Activated CD8-positive, alpha-beta memory T cell treated with anti-CD3 and anti-CD28 coated beads, Interleukin-2, amount 50 U/mL, for 24 hours (primary cell): Measurements from ENCODE around the gene NTRK2.

ENCODE experiments used
- DNase-seq: peaks from one replicate; pipeline ENCODE4 v3.0.0-alpha.2; 2020; ENCODE audit errors: extremely low read depth

The NTRK2 gene

GRCh38 chr9:84974855-84975254 lies 305.3 kb downstream of the NTRK2 start:
- no peak for DNase-seq

DNA sequence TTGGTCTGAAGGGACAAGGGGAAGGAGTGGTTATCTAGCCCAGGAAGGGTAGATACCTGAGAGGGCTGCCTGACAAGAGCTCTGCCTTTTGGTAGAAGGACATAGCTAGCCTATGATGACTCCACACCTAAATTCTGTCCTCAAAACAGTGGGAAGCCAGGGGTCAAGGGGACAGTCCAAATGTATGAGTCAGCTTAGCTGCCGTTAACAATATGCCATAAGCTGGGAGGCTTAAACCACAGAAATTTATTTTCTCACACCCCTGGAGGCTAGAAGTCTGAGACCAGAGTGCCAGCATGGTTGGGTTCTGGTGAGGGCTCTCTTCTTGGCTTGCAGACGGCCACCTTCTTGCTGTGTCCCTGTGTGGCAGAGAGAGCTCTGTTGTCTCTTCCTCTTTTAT lies 306.4 kb downstream of the NTRK2 start:
- no peak for DNase-seq

- no peak for DNase-seq
These were observed 309.1 kb downstream of the NTRK2 start for GRCh38 chr9:84978661-84979060.

- DNase-seq = no peak
These were observed 314.2 kb downstream of the NTRK2 start for GRCh38 chr9:84983749-84984148.

- no peak for DNase-seq
These were observed 319.1 kb downstream of the NTRK2 start for GRCh38 chr9:84988621-84989020.

- DNase-seq = no peak
These were observed 320.9 kb downstream of the NTRK2 start for GRCh38 chr9:84990416-84990815.

GRCh38 chr9:84990850-84991513 lies 321.5 kb downstream of the NTRK2 start:
- no peak for DNase-seq

- DNase-seq = no peak
These were observed 322.0 kb downstream of the NTRK2 start for GRCh38 chr9:84991514-84991870.

DNA sequence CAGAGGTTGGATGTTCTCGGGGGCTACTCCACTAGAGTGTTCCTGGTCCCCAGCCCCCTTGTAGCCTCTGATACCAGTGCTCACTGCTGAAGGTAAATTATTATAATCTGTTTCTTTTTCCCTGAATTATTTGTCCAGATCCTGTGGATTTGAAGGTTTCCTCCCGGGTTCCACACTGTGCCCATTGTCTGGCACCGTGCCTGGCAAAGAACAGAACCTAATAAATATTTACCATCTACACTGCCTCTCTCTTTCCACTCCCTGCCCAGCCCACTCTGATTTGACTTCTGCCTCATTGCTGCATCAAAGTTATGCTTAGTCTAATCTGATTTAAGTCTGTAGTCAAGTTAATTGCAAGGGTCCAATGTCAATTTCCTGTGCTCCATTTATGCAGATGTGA lies 322.9 kb downstream of the NTRK2 start:
- no peak for DNase-seq

DNA sequence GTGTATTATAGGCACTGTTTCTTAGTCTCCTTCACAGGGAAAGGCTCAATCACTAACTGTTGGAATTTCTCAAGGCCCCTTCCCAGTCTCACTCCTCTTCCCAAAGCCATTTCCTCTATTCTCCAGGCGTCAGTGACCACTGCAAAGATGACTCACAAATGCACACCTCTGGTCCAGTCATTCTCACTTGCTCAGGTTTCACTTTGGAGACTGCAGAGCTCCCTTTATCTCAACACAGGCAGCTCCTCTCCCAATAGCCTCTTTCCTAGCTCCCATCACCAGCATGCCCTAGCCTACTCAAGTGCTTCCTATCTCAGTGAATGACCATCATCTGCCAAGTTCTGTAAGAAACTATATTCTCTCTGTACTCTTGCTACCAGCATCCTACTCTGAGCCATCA lies 323.6 kb downstream of the NTRK2 start:
- DNase-seq = no peak

DNA sequence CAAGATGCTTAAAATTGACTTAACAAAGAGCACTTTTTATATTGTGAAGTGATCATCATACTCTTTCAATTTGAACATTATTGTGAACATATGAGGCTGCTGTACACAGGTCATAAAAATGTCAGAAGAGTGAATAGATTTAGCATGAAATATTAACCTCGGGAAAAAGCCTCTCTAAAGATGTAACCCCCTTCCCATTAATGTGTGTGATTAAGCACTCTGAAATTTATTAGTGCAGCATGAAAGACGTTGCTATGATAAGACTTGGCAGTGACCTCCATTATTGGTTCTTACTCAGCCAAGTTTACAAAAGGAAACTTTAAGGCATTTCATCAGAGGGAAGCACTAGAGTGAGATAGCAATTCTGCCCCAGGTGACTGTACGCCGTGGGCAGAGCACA lies 326.5 kb downstream of the NTRK2 start:
- DNase-seq = no peak

DNA sequence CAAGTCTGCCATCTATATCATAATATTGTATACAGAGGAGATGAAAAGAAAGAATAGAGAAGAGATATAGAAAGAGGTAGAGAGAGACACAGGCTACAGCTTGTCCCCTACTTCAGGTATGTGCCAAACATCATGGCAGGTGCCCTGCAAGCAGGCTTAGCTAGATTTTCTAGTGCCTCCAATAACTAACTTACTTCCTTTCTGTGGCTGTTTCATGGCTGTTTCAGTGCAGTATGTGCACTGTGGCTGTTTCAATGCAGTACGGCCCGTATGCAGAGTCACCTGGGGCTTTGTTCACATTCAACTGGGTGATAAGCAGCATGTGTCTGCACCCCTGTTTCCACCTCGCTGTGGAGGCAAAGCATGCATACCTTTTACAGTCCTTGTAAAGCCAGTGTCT lies 327.2 kb downstream of the NTRK2 start:
- DNase-seq = no peak

GRCh38 chr9:84997472-84997871 lies 327.9 kb downstream of the NTRK2 start:
- no peak for DNase-seq

- no peak for DNase-seq
These were observed 329.1 kb downstream of the NTRK2 start for GRCh38 chr9:84998639-84999038.

DNA sequence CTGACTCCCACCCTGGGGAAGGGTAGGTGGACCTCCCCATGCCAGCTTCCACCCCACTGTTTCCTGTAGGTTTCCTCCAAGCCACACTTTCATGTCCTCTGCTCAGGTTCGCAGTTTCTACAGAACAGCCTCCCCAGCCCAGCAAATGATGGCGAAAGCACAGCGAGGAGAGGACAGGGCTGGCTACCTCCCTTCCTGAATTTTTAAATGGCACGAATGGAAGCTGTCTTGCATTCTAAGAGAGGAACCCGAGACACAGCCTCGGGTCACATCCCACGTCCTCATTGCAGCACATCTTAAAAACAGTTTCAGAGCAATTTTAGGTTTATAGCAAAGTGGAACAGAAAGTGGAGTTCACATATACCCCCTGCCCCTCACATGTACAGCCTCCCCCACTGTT lies 330.3 kb downstream of the NTRK2 start:
- no peak for DNase-seq

DNA sequence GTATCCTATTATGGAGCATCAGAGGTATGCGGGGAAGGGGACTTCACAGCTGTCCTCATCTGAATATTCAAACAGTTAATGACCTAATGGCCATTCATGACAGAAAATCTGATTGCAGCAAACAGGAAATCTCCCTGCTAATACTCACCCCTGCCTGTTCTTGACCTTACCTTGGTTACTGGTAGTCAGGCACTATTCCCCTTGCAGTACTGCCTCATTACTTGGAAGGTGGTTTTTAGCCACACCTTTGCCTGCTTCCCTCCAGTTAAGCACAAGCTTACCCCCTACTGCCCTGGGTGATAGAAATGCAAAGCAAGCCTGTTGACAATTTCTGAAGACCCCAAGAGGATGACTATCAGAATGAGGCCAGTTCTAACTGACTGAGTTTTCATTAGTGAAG lies 332.4 kb downstream of the NTRK2 start:
- no peak for DNase-seq

DNA sequence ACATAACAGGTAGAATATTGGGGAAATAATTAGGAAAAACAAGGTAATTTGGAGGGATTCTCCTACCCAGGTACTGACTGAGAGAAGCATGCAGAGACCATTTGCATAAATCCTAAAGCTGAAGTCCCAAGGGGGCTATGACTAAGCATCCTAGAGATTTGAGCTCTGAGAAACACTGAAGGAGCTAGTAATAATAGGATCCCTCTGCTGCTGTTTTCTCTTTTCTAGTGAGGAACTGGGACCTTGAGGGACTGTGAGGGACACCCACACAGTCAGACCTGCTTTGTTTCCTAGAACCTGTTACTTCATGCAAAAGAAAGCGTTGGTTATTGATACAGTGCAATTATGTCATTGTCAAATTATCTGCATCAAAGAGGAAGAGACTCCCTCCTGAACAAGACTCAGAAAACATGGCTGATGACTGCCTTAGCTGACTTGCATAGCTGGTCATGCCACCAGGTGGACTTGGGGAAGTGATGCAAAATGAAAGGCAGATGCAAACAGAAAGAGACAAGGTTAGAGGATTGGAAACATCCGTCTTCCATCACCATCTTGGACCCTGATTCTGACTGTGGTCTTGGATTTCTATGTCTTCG lies 335.4 kb downstream of the NTRK2 start:
- no peak for DNase-seq

- DNase-seq = no peak
These were observed 338.2 kb downstream of the NTRK2 start for GRCh38 chr9:85007748-85008147.

DNA sequence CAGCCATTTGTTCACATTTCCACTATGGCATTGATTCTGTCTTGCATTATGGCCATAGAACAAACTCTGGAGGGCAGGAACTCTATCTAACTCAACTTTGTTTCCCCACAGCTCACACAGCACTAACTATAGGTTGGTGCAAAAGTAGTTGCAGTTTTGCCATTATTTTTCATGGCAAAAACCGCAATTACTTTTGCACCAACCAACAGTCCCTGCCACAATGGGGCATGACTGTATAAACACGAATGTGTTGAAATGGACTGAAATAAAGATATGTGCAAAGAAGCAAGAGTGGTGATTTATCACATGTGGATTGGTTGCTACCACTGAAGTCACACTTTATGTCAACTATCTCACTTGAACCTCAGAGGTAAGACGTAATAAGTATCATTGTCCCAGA lies 338.7 kb downstream of the NTRK2 start:
- DNase-seq = no peak

- no peak for DNase-seq
These were observed 339.7 kb downstream of the NTRK2 start for GRCh38 chr9:85009251-85009650.

DNA sequence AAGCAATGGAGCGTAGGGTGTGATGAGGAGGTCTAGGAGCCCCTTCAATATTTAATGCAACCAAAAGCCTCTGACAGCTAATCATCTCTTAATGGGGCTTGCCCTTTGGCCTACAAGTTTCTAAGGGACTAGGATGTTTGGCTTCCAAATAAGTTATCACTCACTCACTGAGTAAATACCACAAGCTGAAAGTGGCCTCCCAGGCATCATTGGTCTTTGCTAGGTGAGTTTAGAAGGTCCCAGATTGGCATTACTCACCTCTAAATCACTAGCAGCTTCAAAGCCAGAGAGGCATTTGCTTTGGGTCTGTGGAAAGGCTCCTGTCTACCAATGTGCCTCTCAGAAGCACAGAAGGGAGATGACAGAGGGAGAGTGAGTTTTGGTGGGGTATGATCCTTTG lies 344.2 kb downstream of the NTRK2 start:
- no peak for DNase-seq

- DNase-seq = no peak
These were observed 344.8 kb downstream of the NTRK2 start for GRCh38 chr9:85014292-85014691.

- DNase-seq = no peak
These were observed 347.0 kb downstream of the NTRK2 start for GRCh38 chr9:85016384-85017006.

DNA sequence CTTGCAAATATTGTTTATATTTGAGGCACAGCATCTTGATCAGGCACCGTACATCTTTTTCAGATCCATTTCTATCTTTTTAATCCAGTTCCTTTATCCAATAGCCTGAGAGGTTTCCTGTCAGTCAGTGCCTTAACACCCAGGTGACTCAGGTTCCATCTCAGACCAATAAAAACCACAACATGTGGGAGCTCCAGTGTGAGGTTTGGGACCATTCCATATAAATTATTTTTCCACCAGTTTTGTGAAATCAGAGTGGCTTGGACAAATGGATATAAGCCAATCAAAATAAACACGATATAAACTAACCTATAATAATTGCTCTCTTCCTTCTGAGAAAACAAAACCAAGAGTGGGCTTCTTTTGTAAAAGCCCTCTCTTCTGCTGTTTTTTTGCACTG lies 351.3 kb downstream of the NTRK2 start:
- no peak for DNase-seq
